Measurements from ENCODE around the gene PHAF1.

The PHAF1 gene

GRCh38 chr16:67141391-67141790, 31.6 kb downstream of the PHAF1 start:
- no peak for DNase-seq (ENCODE audit: low read depth)
- TF ChIP-seq, protein P1, sequence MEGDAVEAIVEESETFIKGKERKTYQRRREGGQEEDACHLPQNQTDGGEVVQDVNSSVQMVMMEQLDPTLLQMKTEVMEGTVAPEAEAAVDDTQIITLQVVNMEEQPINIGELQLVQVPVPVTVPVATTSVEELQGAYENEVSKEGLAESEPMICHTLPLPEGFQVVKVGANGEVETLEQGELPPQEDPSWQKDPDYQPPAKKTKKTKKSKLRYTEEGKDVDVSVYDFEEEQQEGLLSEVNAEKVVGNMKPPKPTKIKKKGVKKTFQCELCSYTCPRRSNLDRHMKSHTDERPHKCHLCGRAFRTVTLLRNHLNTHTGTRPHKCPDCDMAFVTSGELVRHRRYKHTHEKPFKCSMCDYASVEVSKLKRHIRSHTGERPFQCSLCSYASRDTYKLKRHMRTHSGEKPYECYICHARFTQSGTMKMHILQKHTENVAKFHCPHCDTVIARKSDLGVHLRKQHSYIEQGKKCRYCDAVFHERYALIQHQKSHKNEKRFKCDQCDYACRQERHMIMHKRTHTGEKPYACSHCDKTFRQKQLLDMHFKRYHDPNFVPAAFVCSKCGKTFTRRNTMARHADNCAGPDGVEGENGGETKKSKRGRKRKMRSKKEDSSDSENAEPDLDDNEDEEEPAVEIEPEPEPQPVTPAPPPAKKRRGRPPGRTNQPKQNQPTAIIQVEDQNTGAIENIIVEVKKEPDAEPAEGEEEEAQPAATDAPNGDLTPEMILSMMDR (IDR thresholded peaks at IDR 0.05; ENCODE audit: control insufficient read depth, insufficient read depth, low read depth, low read length, missing control alignments): no peak
- no peak overlapping the region for H3K4me3 ChIP-seq (ENCODE audit: control insufficient read depth, low read depth, low read length)

GRCh38 chr16:67142342-67142741, 32.6 kb downstream of the PHAF1 start:
- H3K4me3 ChIP-seq (ENCODE audit: control insufficient read depth, low read depth, low read length): no peak overlapping the region
- TF ChIP-seq, protein P1 (IDR thresholded peaks at IDR 0.05; ENCODE audit: control insufficient read depth, insufficient read depth, low read depth, low read length, missing control alignments): no peak
- no peak for DNase-seq (ENCODE audit: low read depth)

GRCh38 chr16:67144943-67145342, 35.2 kb downstream of the PHAF1 start:
- DNase-seq (ENCODE audit: low read depth): no peak
- no peak overlapping the region for H3K4me3 ChIP-seq (ENCODE audit: control insufficient read depth, low read depth, low read length)
- TF ChIP-seq, protein P1 (IDR thresholded peaks at IDR 0.05; ENCODE audit: control insufficient read depth, insufficient read depth, low read depth, low read length, missing control alignments): no peak

GRCh38 chr16:67145746-67146145, 36.0 kb downstream of the PHAF1 start:
- no peak overlapping the region for H3K4me3 ChIP-seq (ENCODE audit: control insufficient read depth, low read depth, low read length)
- DNase-seq (ENCODE audit: low read depth): no peak
- TF ChIP-seq, protein P1 (IDR thresholded peaks at IDR 0.05; ENCODE audit: control insufficient read depth, insufficient read depth, low read depth, low read length, missing control alignments): no peak

DNA sequence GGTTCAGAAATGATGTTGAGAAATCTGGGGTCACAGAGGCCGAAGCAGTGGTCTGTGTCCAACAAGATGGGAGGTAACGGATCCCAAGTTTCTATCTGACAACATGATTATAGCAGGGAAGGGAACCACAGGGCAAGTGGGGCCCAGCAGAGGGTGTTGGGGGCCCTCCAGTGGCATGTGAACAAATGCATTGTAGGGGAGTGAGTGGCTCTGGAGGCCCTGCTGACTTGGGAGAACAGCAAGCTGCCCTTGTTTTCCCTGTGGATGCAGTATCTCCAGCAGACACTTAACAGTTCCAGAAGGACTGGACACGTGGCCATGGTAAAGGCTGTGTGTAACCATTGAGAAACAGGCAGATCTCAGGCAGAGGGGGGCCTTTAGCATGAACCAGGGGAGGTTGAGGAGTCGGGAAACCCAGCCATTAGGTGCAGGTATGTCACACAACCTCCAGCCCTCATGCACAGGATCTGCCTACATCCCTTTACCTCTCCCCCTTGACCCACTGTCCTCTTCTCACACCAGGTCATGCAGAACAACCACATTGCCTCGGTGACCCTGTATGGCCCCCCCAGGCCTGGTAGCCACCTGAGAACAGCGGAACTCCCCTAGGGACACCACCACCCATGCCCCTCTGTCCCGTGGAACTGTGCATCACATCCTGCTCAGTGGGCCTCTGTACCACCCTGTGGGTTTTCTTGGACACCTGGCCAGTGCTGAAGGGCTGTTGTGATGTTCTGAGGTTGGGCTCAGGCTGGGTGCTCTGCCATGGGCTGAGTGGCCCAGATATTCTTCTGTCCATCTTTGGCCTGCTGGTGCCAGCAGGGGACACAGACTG, 37.0 kb downstream of the PHAF1 start:
- DNase-seq (ENCODE audit: low read depth): no peak
- TF ChIP-seq, protein P1 (IDR thresholded peaks at IDR 0.05; ENCODE audit: control insufficient read depth, insufficient read depth, low read depth, low read length, missing control alignments): peak; percentile 21

GRCh38 chr16:67147437-67148140, 37.8 kb downstream of the PHAF1 start:
- H3K4me3 ChIP-seq (ENCODE audit: control insufficient read depth, low read depth, low read length): no peak overlapping the region
- TF ChIP-seq, protein P1 (IDR thresholded peaks at IDR 0.05; ENCODE audit: control insufficient read depth, insufficient read depth, low read depth, low read length, missing control alignments): no peak
- no peak for DNase-seq (ENCODE audit: low read depth)

More for the DNA sequence above, 37.0 kb downstream of the PHAF1 start:
- H3K4me3 ChIP-seq (ENCODE audit: control insufficient read depth, low read depth, low read length): no peak overlapping the region

Measured in AG09309 (cell line).